ENCODE results near the gene SNCB.

Gene SNCB

GRCh38 chr5:176575488-176576422 lies 54.6 kb downstream of the SNCB start:
- no peak for DNase-seq (ENCODE audit: low read depth in 2 of 2)

- DNase-seq (ENCODE audit: low read depth in 2 of 2) = no peak
Observed at GRCh38 chr5:176575066-176575465, 55.3 kb downstream of the SNCB start.

- DNase-seq (ENCODE audit: low read depth in 2 of 2) = no peak
Observed at GRCh38 chr5:176574297-176574591, 56.1 kb downstream of the SNCB start.

- peak; percentile 61 to 66 for DNase-seq (ENCODE audit: low read depth in 2 of 2)
Observed at GRCh38 chr5:176573564-176574296, 56.6 kb downstream of the SNCB start.
